Fibroblast of lung (primary cell): ENCODE measurements around the gene MARCO. TPM values are rescaled to one million over a fixed set of nuclear protein-coding genes. Genes with fewer than 3 reads are reported as not detected.

Source experiments
- DNase-seq, 2 donors: peaks; one replicate each; pipeline versions ENCODE4 v3.0.0 to v3.0.0-alpha.2; 2010; ENCODE audit warnings: low read depth in 2 of 2
- H2AFZ ChIP-seq: 2 replicates; pipeline ENCODE4 v1.5.1; 2012; ENCODE audit warnings: low read length, control low read depth, inconsistent platforms
- H3K27ac ChIP-seq: 2 replicates; pipeline ENCODE4 v1.5.1; 2011; ENCODE audit warnings: low read length, control low read depth; ENCODE audit not compliant: insufficient read depth
- H3K27me3 ChIP-seq: 2 replicates; pipeline ENCODE4 v1.5.1; 2011; ENCODE audit warnings: mild to moderate bottlenecking, low read length; ENCODE audit not compliant: control insufficient read depth, insufficient read depth
- H3K36me3 ChIP-seq: 2 replicates; pipeline ENCODE4 v1.5.1; 2011; ENCODE audit warnings: low read length; ENCODE audit not compliant: control insufficient read depth, insufficient read depth
- H3K4me1 ChIP-seq: 2 replicates; pipeline ENCODE4 v1.5.1; 2011; ENCODE audit warnings: low read length; ENCODE audit not compliant: control insufficient read depth, insufficient read depth; ENCODE audit errors: extremely low read depth
- H3K4me2 ChIP-seq: 2 replicates; pipeline ENCODE4 v1.5.1; 2011; ENCODE audit warnings: low read length, control low read depth; ENCODE audit not compliant: insufficient read depth; ENCODE audit errors: extremely low read depth
- H3K4me3 ChIP-seq, 4 experiments: fragments of 200-600 bp in 1 of 4; sonication (generic) in 1 of 4; replicated peaks in 1 of 4; 2 replicates each; pipeline ENCODE4 v1.5.1; 2011 to 2016; ENCODE audit warnings: low read length in 4 of 4, low read depth in 3 of 4, mild to moderate bottlenecking in 3 of 4, control low read depth in 2 of 4, inconsistent platforms in 1 of 4, mixed read lengths in 1 of 4; ENCODE audit not compliant: insufficient read depth in 1 of 4; ENCODE audit errors: control extremely low read depth in 1 of 4
- H3K79me2 ChIP-seq: 2 replicates; pipeline ENCODE4 v1.5.1; 2012; ENCODE audit warnings: mild to moderate bottlenecking, low read length, inconsistent platforms; ENCODE audit not compliant: control insufficient read depth, insufficient read depth
- H3K9ac ChIP-seq: 2 replicates; pipeline ENCODE4 v1.5.1; 2011; ENCODE audit warnings: mild to moderate bottlenecking, low read length, control low read depth; ENCODE audit not compliant: insufficient read depth
- H3K9me3 ChIP-seq: 2 replicates; pipeline ENCODE4 v1.5.1; 2012; ENCODE audit warnings: low read depth, low read length; ENCODE audit not compliant: control insufficient read depth, insufficient read depth
- H4K20me1 ChIP-seq: 2 replicates; pipeline ENCODE4 v1.5.1; 2011; ENCODE audit warnings: low read length; ENCODE audit not compliant: control insufficient read depth, insufficient read depth; ENCODE audit errors: extremely low read depth
- EZH2 ChIP-seq: IDR thresholded peaks from 2 replicates; pipeline ENCODE4 v1.5.1; 2012; ENCODE audit warnings: low read length, control low read depth, mild to moderate bottlenecking; ENCODE audit errors: missing control alignments
- polyA plus RNA-seq, 2 donors: library from polyadenylated mRNA; depleted of rRNA in 1 of 2; stranded (reverse) in 1 of 2; unstranded in 1 of 2; fragments of >200 nt; gene quantifications; 2 replicates each; pipeline ENCODE4 v1.2.1, GENCODE V29; 2011 to 2012; ENCODE audit warnings: missing spikeins in 1 of 2
- total RNA-seq: library from RNA; depleted of rRNA; stranded (reverse); fragments of >200 nt; gene quantifications from 2 replicates; pipeline ENCODE4 v1.2.1, GENCODE V29; 2014
- TF ChIP-seq, protein P1 (sequence below), 2 donors: IDR thresholded peaks in 1 of 2; conservative IDR thresholded peaks in 1 of 2; 1 replicate in 1 of 2; 2 replicates in 1 of 2; pipeline ENCODE4 v1.5.1; 2011 to 2012; ENCODE audit warnings: low read length in 2 of 2, control low read depth in 1 of 2, inconsistent platforms in 1 of 2, low read depth in 1 of 2, mild to moderate bottlenecking in 1 of 2

Gene MARCO
- total and polyA plus RNA-seq, 2 donors (not counting 1 experiment from before 2014, with no cell fraction given): not detected

DNA sequence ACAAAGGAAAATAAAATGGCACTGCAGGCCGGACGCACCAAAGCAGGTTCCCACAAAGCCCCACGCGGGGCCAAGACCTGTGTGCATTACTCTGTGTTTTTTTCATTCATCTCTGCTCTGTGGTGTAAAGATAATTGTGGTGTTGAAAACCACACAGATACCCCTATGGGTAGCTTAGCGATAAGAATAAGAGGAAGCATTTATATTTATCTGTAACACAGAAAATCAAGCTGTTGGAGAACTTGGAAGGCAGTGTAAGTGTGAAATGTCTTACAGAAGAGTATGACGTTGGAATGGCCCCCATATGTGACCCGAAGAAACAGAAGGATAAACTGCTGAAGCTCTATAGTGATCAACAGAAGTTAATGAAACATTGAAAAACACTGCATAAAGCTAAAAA lies 20.3 kb upstream of the MARCO start:
- Histone ChIP-seq H3K4me1 (no peaks in the 10 kb centered on the region), H4K20me1 (no peaks in the 10 kb centered on the region)

DNA sequence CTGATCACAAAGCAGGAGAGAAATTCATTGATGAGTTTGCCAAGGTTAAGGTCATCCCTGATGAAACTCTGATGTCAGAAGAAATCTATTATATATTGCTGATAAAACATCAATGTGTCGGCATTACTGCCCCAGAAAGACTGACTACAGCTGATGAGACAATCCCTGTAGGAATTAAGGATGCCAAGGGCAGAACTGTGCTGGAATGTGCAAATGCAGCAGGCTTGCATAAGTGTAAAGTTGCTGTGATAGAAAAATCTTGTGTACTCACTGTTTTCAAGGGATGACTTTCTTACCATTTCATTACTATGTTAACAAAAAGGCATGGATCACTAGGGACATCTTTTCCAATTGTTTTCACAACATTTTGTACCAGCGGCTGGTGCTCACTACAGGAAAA lies 19.7 kb upstream of the MARCO start:
- no peaks in the 10 kb centered on the region for H4K20me1 ChIP-seq
- no peaks in the 10 kb centered on the region for H3K79me2 ChIP-seq
- H2AFZ ChIP-seq: no peak overlapping the region
- no peak overlapping the region for H3K4me2 ChIP-seq
- no peaks in the 10 kb centered on the region for H3K36me3 ChIP-seq
- no peak for DNase-seq
- H3K9ac ChIP-seq: no peak overlapping the region
- no peaks in the 10 kb centered on the region for H3K9me3 ChIP-seq
- H3K4me3 ChIP-seq: no peak overlapping the region
- no peak overlapping the region for H3K27ac ChIP-seq
- no peak for TF ChIP-seq EZH2
- TF ChIP-seq, protein P1, sequence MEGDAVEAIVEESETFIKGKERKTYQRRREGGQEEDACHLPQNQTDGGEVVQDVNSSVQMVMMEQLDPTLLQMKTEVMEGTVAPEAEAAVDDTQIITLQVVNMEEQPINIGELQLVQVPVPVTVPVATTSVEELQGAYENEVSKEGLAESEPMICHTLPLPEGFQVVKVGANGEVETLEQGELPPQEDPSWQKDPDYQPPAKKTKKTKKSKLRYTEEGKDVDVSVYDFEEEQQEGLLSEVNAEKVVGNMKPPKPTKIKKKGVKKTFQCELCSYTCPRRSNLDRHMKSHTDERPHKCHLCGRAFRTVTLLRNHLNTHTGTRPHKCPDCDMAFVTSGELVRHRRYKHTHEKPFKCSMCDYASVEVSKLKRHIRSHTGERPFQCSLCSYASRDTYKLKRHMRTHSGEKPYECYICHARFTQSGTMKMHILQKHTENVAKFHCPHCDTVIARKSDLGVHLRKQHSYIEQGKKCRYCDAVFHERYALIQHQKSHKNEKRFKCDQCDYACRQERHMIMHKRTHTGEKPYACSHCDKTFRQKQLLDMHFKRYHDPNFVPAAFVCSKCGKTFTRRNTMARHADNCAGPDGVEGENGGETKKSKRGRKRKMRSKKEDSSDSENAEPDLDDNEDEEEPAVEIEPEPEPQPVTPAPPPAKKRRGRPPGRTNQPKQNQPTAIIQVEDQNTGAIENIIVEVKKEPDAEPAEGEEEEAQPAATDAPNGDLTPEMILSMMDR (conservative IDR thresholded peaks at IDR 0.05 in 1 of 2, IDR thresholded peaks at IDR 0.05 in 1 of 2; ENCODE audit: low read depth in 1 of 2, low read length in 2 of 2): no peak
- H3K4me1 ChIP-seq: no peaks in the 10 kb centered on the region
- H3K27me3 ChIP-seq: no peaks in the 10 kb centered on the region

More for the DNA sequence above, 20.3 kb upstream of the MARCO start:
- Histone ChIP-seq H3K9ac (no peak overlapping the region), H3K4me2 (no peak overlapping the region), H3K36me3 (no peaks in the 10 kb centered on the region), H2AFZ (no peak overlapping the region), H3K27me3 (no peaks in the 10 kb centered on the region), H3K27ac (no peak overlapping the region), H3K9me3 (no peaks in the 10 kb centered on the region), H3K4me3 (no peak overlapping the region), H3K79me2 (no peaks in the 10 kb centered on the region)
- TF ChIP-seq EZH2: no peak
- TF ChIP-seq, protein P1 (conservative IDR thresholded peaks at IDR 0.05 in 1 of 2, IDR thresholded peaks at IDR 0.05 in 1 of 2; ENCODE audit: low read depth in 1 of 2, low read length in 2 of 2): no peak
- no peak for DNase-seq

DNA sequence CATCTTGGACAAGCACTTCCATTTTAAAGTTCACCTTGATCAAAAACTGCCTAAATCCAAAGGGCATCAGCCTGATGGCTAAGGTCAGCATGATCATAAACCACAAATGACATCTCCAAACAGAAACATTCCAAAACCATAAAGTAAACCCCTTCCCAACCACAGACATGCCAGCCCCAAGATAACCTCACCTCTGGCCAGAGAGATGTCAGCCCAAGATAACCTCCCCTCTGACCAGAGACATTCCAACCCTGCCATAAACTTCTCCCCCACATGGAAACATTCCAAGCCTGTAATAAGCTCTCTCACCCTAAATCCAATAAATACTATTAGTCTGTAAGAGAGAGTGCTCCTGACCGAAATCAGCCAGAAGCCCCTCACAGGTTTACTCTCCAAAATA lies 18.6 kb upstream of the MARCO start:
- TF ChIP-seq EZH2: no peak
- TF ChIP-seq, protein P1 (conservative IDR thresholded peaks at IDR 0.05 in 1 of 2, IDR thresholded peaks at IDR 0.05 in 1 of 2; ENCODE audit: low read depth in 1 of 2, low read length in 2 of 2): no peak
- Histone ChIP-seq H2AFZ (no peak overlapping the region), H3K4me1 (no peaks in the 10 kb centered on the region), H3K9ac (no peak overlapping the region), H3K36me3 (no peaks in the 10 kb centered on the region), H4K20me1 (no peaks in the 10 kb centered on the region), H3K9me3 (no peaks in the 10 kb centered on the region), H3K79me2 (no peaks in the 10 kb centered on the region), H3K27ac (no peak overlapping the region), H3K4me2 (no peak overlapping the region), H3K27me3 (no peaks in the 10 kb centered on the region), H3K4me3 (no peak overlapping the region)
- no peak for DNase-seq
